Amniotic epithelial cell (primary cell): Measurements from ENCODE around the gene TRNT1.
A peak's percentile ranks its signal among the peaks of the same experiment; 100 is the strongest.

ENCODE experiments used
- DNase-seq: peaks from one replicate; pipeline ENCODE4 v3.0.0-alpha.2; 2010; ENCODE audit warnings: low read depth

Gene TRNT1

GRCh38 chr3:3110749-3111361 is 15.9 kb upstream of the TRNT1 start:
- DNase-seq: no peak

GRCh38 chr3:3113042-3113709 is 13.6 kb upstream of the TRNT1 start:
- DNase-seq: no peak

GRCh38 chr3:3117651-3118050 is 9.1 kb upstream of the TRNT1 start:
- no peak for DNase-seq

GRCh38 chr3:3119393-3119851 is 7.3 kb upstream of the TRNT1 start:
- DNase-seq: no peak

- DNase-seq: no peak
Observed at GRCh38 chr3:3125977-3126376, 763 bp upstream of the TRNT1 start.

GRCh38 chr3:3127432-3128010 is 781 bp downstream of the TRNT1 start:
- DNase-seq: no peak

GRCh38 chr3:3129579-3129978 is 2.8 kb downstream of the TRNT1 start:
- DNase-seq: no peak

GRCh38 chr3:3133500-3133899 is 6.8 kb downstream of the TRNT1 start:
- DNase-seq: no peak

GRCh38 chr3:3134750-3135448 is 8.2 kb downstream of the TRNT1 start:
- peak; percentile 60 for DNase-seq

GRCh38 chr3:3137526-3137925 is 10.8 kb downstream of the TRNT1 start:
- DNase-seq: no peak

GRCh38 chr3:3141939-3142338 is 15.2 kb downstream of the TRNT1 start:
- DNase-seq: no peak

- DNase-seq: no peak
Observed at GRCh38 chr3:3145831-3146230, 19.1 kb downstream of the TRNT1 start.

GRCh38 chr3:3149560-3149959 is 22.8 kb downstream of the TRNT1 start:
- DNase-seq: no peak

GRCh38 chr3:3151513-3151912 is 24.8 kb downstream of the TRNT1 start:
- no peak for DNase-seq

- DNase-seq: no peak
Observed at GRCh38 chr3:3154879-3155610, 28.3 kb downstream of the TRNT1 start.

GRCh38 chr3:3157484-3157883 is 30.7 kb downstream of the TRNT1 start:
- DNase-seq: no peak

GRCh38 chr3:3160826-3161225 is 34.1 kb downstream of the TRNT1 start:
- no peak for DNase-seq

GRCh38 chr3:3165241-3165640 is 38.5 kb downstream of the TRNT1 start:
- DNase-seq: no peak

- no peak for DNase-seq
Observed at GRCh38 chr3:3165650-3166049, 38.9 kb downstream of the TRNT1 start.

GRCh38 chr3:3170998-3171397 is 44.3 kb downstream of the TRNT1 start:
- DNase-seq: peak; percentile 50

- DNase-seq: no peak
Observed at GRCh38 chr3:3172627-3173026, 45.9 kb downstream of the TRNT1 start.

GRCh38 chr3:3177861-3178497 is 51.2 kb downstream of the TRNT1 start:
- DNase-seq: peak; percentile 50
